ENCODE data around the gene GORASP1.
A peak's percentile ranks its signal among the peaks of the same experiment; 100 is the strongest.
"Not testable (repeated sequence)": the region's sequence is repeated elsewhere in the genome, so short reads cannot be mapped to it uniquely, and the experiment has no call there.

GORASP1 gene

GRCh38 chr3:39062180-39062579, 45.2 kb downstream of the GORASP1 start:
- DNase-seq = no peak

DNA sequence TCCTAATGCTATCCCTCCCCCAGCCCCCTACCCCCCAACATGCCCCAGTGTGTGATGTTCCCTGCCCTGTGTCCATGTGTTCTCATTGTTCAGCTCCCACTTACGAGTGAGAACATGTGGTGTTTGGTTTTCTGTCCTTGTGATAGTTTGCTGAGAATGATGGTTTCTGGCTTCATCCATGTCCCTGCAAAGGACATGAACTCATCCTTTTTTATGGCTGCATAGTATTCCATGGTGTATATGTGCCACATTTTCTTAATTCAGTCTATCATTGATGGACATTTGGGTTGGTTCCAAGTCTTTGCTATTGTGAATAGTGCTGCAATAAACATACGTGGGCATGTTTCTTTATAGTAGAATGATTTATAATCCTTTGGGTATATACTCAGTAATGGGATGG, 46.2 kb downstream of the GORASP1 start:
- not testable (repeated sequence) for DNase-seq

GRCh38 chr3:39056151-39056550, 51.3 kb downstream of the GORASP1 start:
- DNase-seq = no peak

DNA sequence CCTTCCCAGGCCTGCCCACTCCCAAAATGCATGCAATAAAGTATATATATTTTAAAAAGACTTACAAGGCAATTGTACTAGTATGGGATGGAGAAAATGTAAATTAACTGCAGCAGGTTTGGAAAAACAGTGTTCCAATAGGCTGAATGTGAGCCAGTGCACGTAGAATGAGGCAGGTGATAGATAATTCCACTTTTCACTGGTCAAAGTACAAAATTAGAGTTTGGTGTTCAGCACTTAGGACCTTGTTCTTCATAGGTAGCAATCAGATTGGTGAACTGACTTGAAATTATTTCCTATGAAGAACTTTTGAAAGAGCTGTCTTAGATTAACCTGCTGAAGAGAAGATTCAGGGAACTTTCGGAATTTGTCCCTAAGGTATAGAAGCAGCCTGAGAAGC, 53.7 kb downstream of the GORASP1 start:
- DNase-seq = no peak

DNA sequence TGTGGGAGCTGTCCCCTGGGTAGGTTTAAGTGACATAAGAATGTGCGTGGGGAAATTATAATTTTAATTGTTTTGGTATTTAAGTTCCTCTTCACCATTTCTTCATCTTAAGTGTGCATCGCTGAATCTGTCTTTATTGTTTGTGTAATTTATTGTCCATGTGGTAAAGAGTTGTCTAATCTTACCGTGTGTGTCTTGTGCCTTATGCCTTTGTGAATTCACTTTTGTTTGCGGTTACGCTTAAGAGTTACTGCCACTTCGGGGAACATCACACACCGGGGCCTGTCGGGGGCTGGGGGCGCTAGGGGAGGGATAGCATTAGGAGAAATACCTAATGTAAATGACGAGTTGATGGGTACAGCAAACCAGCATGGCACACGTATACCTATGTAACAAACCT, 54.8 kb downstream of the GORASP1 start:
- peak; percentile 29 for DNase-seq

GRCh38 chr3:39051649-39052561, 55.5 kb downstream of the GORASP1 start, which contains the start of the genes SCN11A and WDR48:
Gene SCN11A, minus strand, starts transcription at chr3:39051944. Its CDS starts 101,582 bp downstream, at chr3:38950362.
Gene WDR48, plus strand, starts transcription at chr3:39052016. Its CDS starts 10 bp downstream, at chr3:39052026.
- peak; percentile 95 for DNase-seq

- no peak for DNase-seq
These were observed 57.4 kb downstream of the GORASP1 start for GRCh38 chr3:39050029-39050428.

Data from CD4-positive, alpha-beta T cell treated with Interleukin-10 for 1 hour (primary cell).